ENCODE data around the gene THRB. TPM values are rescaled to one million over a fixed set of nuclear protein-coding genes. Genes with fewer than 3 reads are reported as not detected.

Gene THRB
- total and polyA plus RNA-seq, 8 donors = 2.1 to 12.4 (median 7.8) TPM

GRCh38 chr3:24340966-24341365, 153.7 kb downstream of the THRB start:
- no peak overlapping the region for H3K4me3 ChIP-seq
- no peak for ATAC-seq
- no peak overlapping the region for H3K27ac ChIP-seq
- H3K36me3 ChIP-seq = no peaks in the 10 kb centered on the region
- FAIRE-seq = no peak
- WGBS, 2 donors = 84 to 88% methylated on average over 4 of the region's 4 CpGs
- H3K27me3 ChIP-seq = no peaks in the 10 kb centered on the region
- TF ChIP-seq CTCF (IDR thresholded peaks at IDR 0.05) = no peak
- intact Hi-C loops (cut with DNase I) = no loop called here
- DNase-seq = no peak
- H3K9me3 ChIP-seq = no peaks in the 10 kb centered on the region
- H3K4me1 ChIP-seq = peaks cover 0 to 5% (median 0%) of the 10 kb centered on the region in 3 donors

- H3K4me3 ChIP-seq = no peak overlapping the region
- DNase-seq (no peak), FAIRE-seq (no peak), ATAC-seq (no peak)
- H3K4me1 ChIP-seq = peaks cover 0 to 5% (median 0%) of the 10 kb centered on the region in 3 donors
- WGBS, 2 donors = 82 to 94% methylated on average over 1 of the region's 1 CpG
- H3K27me3 ChIP-seq = no peaks in the 10 kb centered on the region
- H3K27ac ChIP-seq = no peak overlapping the region
- intact Hi-C loops (cut with DNase I) = no loop called here
- H3K9me3 ChIP-seq = no peaks in the 10 kb centered on the region
- TF ChIP-seq CTCF (IDR thresholded peaks at IDR 0.05) = no peak
- H3K36me3 ChIP-seq = no peaks in the 10 kb centered on the region
Observed at GRCh38 chr3:24340161-24340560, 154.5 kb downstream of the THRB start.

- no peaks in the 10 kb centered on the region for H3K36me3 ChIP-seq
- intact Hi-C loops (cut with DNase I) = no loop called here
- WGBS, 2 donors = 81 to 86% methylated on average over 5 of the region's 5 CpGs
- peaks cover 0 to 2% (median 0%) of the 10 kb centered on the region in 3 donors for H3K4me1 ChIP-seq
- ATAC-seq (no peak), FAIRE-seq (no peak), DNase-seq (no peak)
- TF ChIP-seq CTCF (IDR thresholded peaks at IDR 0.05) = no peak
- no peaks in the 10 kb centered on the region for H3K27me3 ChIP-seq
- no peak overlapping the region for H3K4me3 ChIP-seq
- no peaks in the 10 kb centered on the region for H3K9me3 ChIP-seq
- no peak overlapping the region for H3K27ac ChIP-seq
Observed at GRCh38 chr3:24339266-24339825, 155.3 kb downstream of the THRB start.

GRCh38 chr3:24338409-24339130, 156.1 kb downstream of the THRB start:
- Histone ChIP-seq H3K36me3 (no peaks in the 10 kb centered on the region), H3K27me3 (no peaks in the 10 kb centered on the region), H3K9me3 (no peaks in the 10 kb centered on the region), H3K27ac (no peak overlapping the region), H3K4me1 (no peaks in the 10 kb centered on the region), H3K4me3 (no peak overlapping the region)
- ATAC-seq (no peak), FAIRE-seq (no peak), DNase-seq (no peak)
- TF ChIP-seq CTCF (IDR thresholded peaks at IDR 0.05) = no peak
- intact Hi-C loops (cut with DNase I) = no loop called here
- WGBS, 2 donors = 57 to 64% methylated on average over 5 of the region's 5 CpGs

GRCh38 chr3:24336101-24336500, 158.5 kb downstream of the THRB start:
- WGBS, 2 donors = 81 to 89% methylated on average over 3 of the region's 3 CpGs
- intact Hi-C loops (cut with DNase I) = no loop called here
- DNase-seq = no peak

More at GRCh38 chr3:24336101-24336500, 158.5 kb downstream of the THRB start:
- no peaks in the 10 kb centered on the region for H3K9me3 ChIP-seq
- H3K36me3 ChIP-seq = no peaks in the 10 kb centered on the region
- H3K27ac ChIP-seq = no peak overlapping the region
- H3K27me3 ChIP-seq = no peaks in the 10 kb centered on the region
- H3K4me3 ChIP-seq = no peak overlapping the region
- no peak for TF ChIP-seq CTCF (IDR thresholded peaks at IDR 0.05)
- no peaks in the 10 kb centered on the region for H3K4me1 ChIP-seq
- ATAC-seq (no peak), FAIRE-seq (no peak)
